ACC112 (cell line): Measurements from ENCODE around the gene SYNDIG1.
"Not testable (repeated sequence)": the region's sequence is repeated elsewhere in the genome, so short reads cannot be mapped to it uniquely, and the experiment has no call there.

Source experiments
- H2AFZ ChIP-seq: fragments of 200-600 bp; sonication (generic); one replicate; pipeline ENCODE4 v1.6.0; 2017; ENCODE audit warnings: antibody characterized with exemption, low read length; ENCODE audit not compliant: unreplicated experiment
- H3K27ac ChIP-seq: fragments of 200-600 bp; sonication (generic); 2 replicates; pipeline ENCODE4 v1.5.1; 2014; ENCODE audit warnings: low read depth, mild to moderate bottlenecking, antibody characterized with exemption, low read length, moderate library complexity
- H3K27me3 ChIP-seq: fragments of 200-600 bp; sonication (generic); 2 replicates; pipeline ENCODE4 v1.6.1; 2014; ENCODE audit warnings: mild to moderate bottlenecking, antibody characterized with exemption, low read length, moderate library complexity, mixed read lengths; ENCODE audit not compliant: insufficient read depth
- H3K36me3 ChIP-seq: fragments of 200-600 bp; sonication (generic); 2 replicates; pipeline ENCODE4 v1.6.1; 2016; ENCODE audit warnings: mild to moderate bottlenecking, antibody characterized with exemption, low read length, moderate library complexity, mixed read lengths; ENCODE audit not compliant: insufficient read depth
- H3K4me1 ChIP-seq: fragments of 200-600 bp; sonication (generic); one replicate; pipeline ENCODE4 v1.6.1; 2016; ENCODE audit warnings: low read length, mixed read lengths; ENCODE audit not compliant: insufficient read depth, unreplicated experiment, control insufficient read depth
- H3K4me3 ChIP-seq: fragments of 200-600 bp; sonication (generic); 2 replicates; pipeline ENCODE4 v1.5.1; 2014; ENCODE audit warnings: mild to moderate bottlenecking, low read depth, low read length
- H3K79me2 ChIP-seq: fragments of 200-600 bp; sonication (generic); one replicate; pipeline ENCODE4 v1.6.0; 2016; ENCODE audit warnings: low read length; ENCODE audit not compliant: control insufficient read depth, unreplicated experiment, insufficient read depth

Gene SYNDIG1

GRCh38 chr20:24503352-24503931 is 34.0 kb downstream of the SYNDIG1 start:
- Histone ChIP-seq H3K4me3 (peak overlapping the region; percentile 59; the same call in 1 of the 2 replicates), H3K79me2 (no peaks in the 10 kb centered on the region), H3K36me3 (no peaks in the 10 kb centered on the region), H3K27ac (peak overlapping the region; percentile 99), H3K27me3 (no peaks in the 10 kb centered on the region), H2AFZ (no peak overlapping the region), H3K4me1 (peaks cover 20% of the 10 kb centered on the region)

GRCh38 chr20:24504331-24505285 is 35.2 kb downstream of the SYNDIG1 start:
- Histone ChIP-seq H3K4me1 (peaks cover 20% of the 10 kb centered on the region), H3K27ac (no peak overlapping the region; the same call in 1 of the 2 replicates)

GRCh38 chr20:24506146-24506545 is 36.7 kb downstream of the SYNDIG1 start:
- Histone ChIP-seq H3K36me3 (no peaks in the 10 kb centered on the region), H3K27ac (no peak overlapping the region), H3K27me3 (no peaks in the 10 kb centered on the region), H3K79me2 (no peaks in the 10 kb centered on the region), H3K4me1 (peaks cover 20% of the 10 kb centered on the region), H3K4me3 (no peak overlapping the region), H2AFZ (no peak overlapping the region)

More at GRCh38 chr20:24504331-24505285, 35.2 kb downstream of the SYNDIG1 start:
- H3K79me2 ChIP-seq: no peaks in the 10 kb centered on the region
- H2AFZ ChIP-seq: no peak overlapping the region
- no peaks in the 10 kb centered on the region for H3K27me3 ChIP-seq
- no peaks in the 10 kb centered on the region for H3K36me3 ChIP-seq
- no peak overlapping the region for H3K4me3 ChIP-seq

- Histone ChIP-seq H3K4me3 (no peak overlapping the region), H3K27me3 (no peaks in the 10 kb centered on the region), H2AFZ (no peak overlapping the region), H3K79me2 (no peaks in the 10 kb centered on the region), H3K4me1 (peaks cover 19% of the 10 kb centered on the region), H3K36me3 (no peaks in the 10 kb centered on the region), H3K27ac (no peak overlapping the region)
These were observed 37.3 kb downstream of the SYNDIG1 start for GRCh38 chr20:24506696-24507095.

- Histone ChIP-seq H3K27ac (no peak overlapping the region), H2AFZ (no peak overlapping the region), H3K4me3 (no peak overlapping the region), H3K79me2 (no peaks in the 10 kb centered on the region), H3K4me1 (peaks cover 15% of the 10 kb centered on the region), H3K36me3 (no peaks in the 10 kb centered on the region), H3K27me3 (no peaks in the 10 kb centered on the region)
These were observed 37.9 kb downstream of the SYNDIG1 start for GRCh38 chr20:24507182-24507853.

GRCh38 chr20:24512441-24512840 is 43.0 kb downstream of the SYNDIG1 start:
- not testable (repeated sequence) for H3K4me1 ChIP-seq, H3K27ac ChIP-seq, H2AFZ ChIP-seq, H3K4me3 ChIP-seq, H3K36me3 ChIP-seq, H3K79me2 ChIP-seq, H3K27me3 ChIP-seq

GRCh38 chr20:24518515-24518914 is 49.1 kb downstream of the SYNDIG1 start:
- Histone ChIP-seq H3K4me3 (no peak overlapping the region), H3K79me2 (no peaks in the 10 kb centered on the region), H3K27ac (no peak overlapping the region), H3K36me3 (no peaks in the 10 kb centered on the region), H3K4me1 (no peaks in the 10 kb centered on the region), H2AFZ (no peak overlapping the region), H3K27me3 (no peaks in the 10 kb centered on the region)

- no peaks in the 10 kb centered on the region for H3K27me3 ChIP-seq
- no peaks in the 10 kb centered on the region for H3K4me1 ChIP-seq
- H3K79me2 ChIP-seq: no peaks in the 10 kb centered on the region
- H2AFZ ChIP-seq: no peak overlapping the region
- no peaks in the 10 kb centered on the region for H3K36me3 ChIP-seq
- H3K27ac ChIP-seq: no peak overlapping the region
- H3K4me3 ChIP-seq: no peak overlapping the region
These were observed 50.0 kb downstream of the SYNDIG1 start for GRCh38 chr20:24519476-24519875.

GRCh38 chr20:24521032-24521431 is 51.6 kb downstream of the SYNDIG1 start:
- H3K79me2 ChIP-seq: no peaks in the 10 kb centered on the region
- no peak overlapping the region for H3K4me3 ChIP-seq
- no peaks in the 10 kb centered on the region for H3K4me1 ChIP-seq
- no peak overlapping the region for H2AFZ ChIP-seq
- no peaks in the 10 kb centered on the region for H3K36me3 ChIP-seq
- no peak overlapping the region for H3K27ac ChIP-seq
- no peaks in the 10 kb centered on the region for H3K27me3 ChIP-seq

- no peak overlapping the region for H3K4me3 ChIP-seq
- no peaks in the 10 kb centered on the region for H3K27me3 ChIP-seq
- no peaks in the 10 kb centered on the region for H3K36me3 ChIP-seq
- no peak overlapping the region for H3K27ac ChIP-seq
- no peaks in the 10 kb centered on the region for H3K79me2 ChIP-seq
- no peak overlapping the region for H2AFZ ChIP-seq
- H3K4me1 ChIP-seq: no peaks in the 10 kb centered on the region
These were observed 53.3 kb downstream of the SYNDIG1 start for GRCh38 chr20:24522452-24523330.
